GM23338 (cell line): ENCODE results near the gene ZNF653. TPM values are rescaled to one million over a fixed set of nuclear protein-coding genes. Genes with fewer than 3 reads are reported as not detected.

Experiments
- ATAC-seq: fragments of 200-7000 bp; cut with Tn5 transposase; 3 replicates; pipeline ENCODE4 v1.9.1; 2020
- DNase-seq: peaks from one replicate; pipeline ENCODE4 v3.0.0-alpha.2; 2015; ENCODE audit warnings: low spot score
- H2AFZ ChIP-seq: fragments of 200-600 bp; sonication (generic); 2 replicates; pipeline ENCODE4 v1.8.0; 2016; ENCODE audit warnings: antibody characterized with exemption, mild to moderate bottlenecking, moderate library complexity
- H3F3A ChIP-seq: fragments of 200-600 bp; sonication (generic); replicated peaks from 2 replicates; pipeline ENCODE4 v1.8.0; 2017; ENCODE audit warnings: antibody characterized with exemption, mixed run types, low read depth
- H3K27ac ChIP-seq: fragments of 200-600 bp; sonication (generic); 2 replicates; pipeline ENCODE4 v1.6.1; 2016; ENCODE audit warnings: low read depth
- H3K27me3 ChIP-seq: fragments of 200-600 bp; sonication (generic); 2 replicates; pipeline ENCODE4 v1.8.0; 2016; ENCODE audit warnings: mild to moderate bottlenecking, mixed run types, moderate library complexity; ENCODE audit not compliant: insufficient read depth
- H3K36me3 ChIP-seq: fragments of 200-600 bp; sonication (generic); 2 replicates; pipeline ENCODE4 v1.8.0; 2016; ENCODE audit warnings: mild to moderate bottlenecking; ENCODE audit not compliant: insufficient read depth
- H3K4me1 ChIP-seq: fragments of 200-600 bp; sonication (generic); 2 replicates; pipeline ENCODE4 v1.8.0; 2016; ENCODE audit warnings: mild to moderate bottlenecking, moderate library complexity; ENCODE audit not compliant: insufficient read depth
- H3K4me2 ChIP-seq: fragments of 200-600 bp; sonication (generic); 2 replicates; pipeline ENCODE4 v1.7.1; 2017; ENCODE audit warnings: mixed run types
- H3K4me3 ChIP-seq: fragments of 200-600 bp; sonication (generic); 2 replicates; pipeline ENCODE4 v1.6.1; 2016; ENCODE audit warnings: mixed run types
- H3K79me2 ChIP-seq: fragments of 200-600 bp; sonication (generic); replicated peaks from 2 replicates; pipeline ENCODE4 v1.8.0; 2017; ENCODE audit warnings: mild to moderate bottlenecking; ENCODE audit not compliant: insufficient read depth
- H3K9me2 ChIP-seq: fragments of 200-600 bp; sonication (generic); 2 replicates; pipeline ENCODE4 v1.8.0; 2017; ENCODE audit not compliant: insufficient read depth
- H4K20me1 ChIP-seq: fragments of 200-600 bp; sonication (generic); replicated peaks from 2 replicates; pipeline ENCODE4 v1.8.0; 2017; ENCODE audit warnings: mild to moderate bottlenecking; ENCODE audit not compliant: insufficient read depth
- H3K27ac Mint-ChIP-seq: 2 replicates; pipeline ENCODE4 v1.8.0; 2020; ENCODE audit warnings: inconsistent platforms, mild to moderate bottlenecking, moderate library complexity, mixed read lengths
- H3K27me3 Mint-ChIP-seq: 3 replicates; pipeline ENCODE4 v1.8.0; 2022; ENCODE audit warnings: low read depth, mild to moderate bottlenecking, moderate library complexity, mixed read lengths, inconsistent platforms; ENCODE audit not compliant: insufficient read depth, poor library complexity
- H3K36me3 Mint-ChIP-seq: 3 replicates; pipeline ENCODE4 v1.8.0; 2021; ENCODE audit warnings: low read depth, mild to moderate bottlenecking, inconsistent platforms, moderate library complexity, mixed read lengths
- H3K4me1 Mint-ChIP-seq: 3 replicates; pipeline ENCODE4 v1.8.0; 2020; ENCODE audit warnings: mild to moderate bottlenecking, inconsistent platforms, mixed read lengths
- H3K4me3 Mint-ChIP-seq: 3 replicates; pipeline ENCODE4 v1.8.0; 2021; ENCODE audit warnings: moderate library complexity, mild to moderate bottlenecking, inconsistent platforms, mixed read lengths
- H3K9me3 Mint-ChIP-seq: 3 replicates; pipeline ENCODE4 v1.8.0; 2020; ENCODE audit warnings: moderate library complexity, mild to moderate bottlenecking, inconsistent platforms, mixed read lengths
- CREB1 ChIP-seq: fragments of 250-450 bp; sonication (Bioruptor Pico); IDR thresholded peaks from 2 replicates; pipeline ENCODE4 v1.5.0; 2020; ENCODE audit warnings: low read depth, mild to moderate bottlenecking, moderate library complexity
- CTCF ChIP-seq, 2 experiments: fragments of 200-600 bp in 1 of 2; sonication (generic) in 1 of 2; conservative IDR thresholded peaks; 2 replicates each; pipeline versions ENCODE4 v1.5.1 to v1.6.1; 2016 to 2017; ENCODE audit warnings: antibody characterized with exemption in 2 of 2, low read depth in 2 of 2, mild to moderate bottlenecking in 2 of 2, moderate library complexity in 1 of 2
- ETS1 ChIP-seq: IDR thresholded peaks from 2 replicates; pipeline ENCODE4 v1.6.1; 2016; ENCODE audit warnings: antibody characterized with exemption
- EZH2 ChIP-seq: fragments of 200-600 bp; sonication (generic); IDR thresholded peaks from one replicate; pipeline ENCODE4 v1.8.0; 2017; ENCODE audit warnings: antibody characterized with exemption, mild to moderate bottlenecking, low read depth; ENCODE audit not compliant: unreplicated experiment
- EZH2phosphoT487 ChIP-seq: fragments of 200-600 bp; sonication (generic); IDR thresholded peaks from one replicate; pipeline ENCODE4 v1.8.1; 2018; ENCODE audit warnings: antibody characterized with exemption; ENCODE audit not compliant: unreplicated experiment
- JUNB ChIP-seq: IDR thresholded peaks from one replicate; pipeline ENCODE4 v1.6.1; 2016; ENCODE audit warnings: antibody characterized with exemption; ENCODE audit not compliant: unreplicated experiment
- NANOG ChIP-seq: IDR thresholded peaks from 2 replicates; pipeline ENCODE4 v1.6.1; 2016; ENCODE audit warnings: antibody characterized with exemption, borderline replicate concordance
- POLR2AphosphoS5 ChIP-seq: IDR thresholded peaks from 2 replicates; pipeline ENCODE4 v1.6.1; 2016; ENCODE audit warnings: antibody characterized with exemption, low read depth
- REST ChIP-seq: IDR thresholded peaks from one replicate; pipeline ENCODE4 v1.6.1; 2018; ENCODE audit warnings: antibody characterized with exemption; ENCODE audit not compliant: unreplicated experiment
- STAT1 ChIP-seq: IDR thresholded peaks from one replicate; pipeline ENCODE4 v1.6.1; 2016; ENCODE audit warnings: antibody characterized with exemption; ENCODE audit not compliant: unreplicated experiment
- ZNF114 ChIP-seq: fragments of 250-450 bp; sonication (Bioruptor Pico); IDR thresholded peaks from 2 replicates; pipeline ENCODE4 v1.5.0; 2020; ENCODE audit warnings: mild to moderate bottlenecking, moderate library complexity
- ZNF331 ChIP-seq: fragments of 250-450 bp; sonication (Bioruptor Pico); IDR thresholded peaks from 2 replicates; pipeline ENCODE4 v1.5.0; 2020; ENCODE audit warnings: low read depth, mild to moderate bottlenecking, moderate library complexity
- ZNF462 ChIP-seq: fragments of 250-450 bp; sonication (Bioruptor Pico); IDR thresholded peaks from 2 replicates; pipeline ENCODE4 v1.5.0; 2020; ENCODE audit warnings: mild to moderate bottlenecking, moderate library complexity
- polyA plus RNA-seq: library from polyadenylated mRNA; unstranded; fragments of >200 nt; fragmentation: Nextera tagmentation; extraction: Ambion mirVana; gene quantifications from 2 replicates; pipeline ENCODE4 v1.2.1, GENCODE V29; 2016
- total RNA-seq: library from RNA; depleted of rRNA; stranded (reverse); fragments of >200 nt; shearing (Covaris generic); gene quantifications from 2 replicates; pipeline ENCODE4 v1.2.3, GENCODE V29; 2014

Gene ZNF653
- total and polyA plus RNA-seq, 2 experiments from 2014 or later = 2.5 to 5.3 TPM

- Mint-ChIP-seq H3K9me3 (peaks cover 7% of the 10 kb centered on the region; the same call in 2 of the 3 replicates), H3K36me3 (no peaks in the 10 kb centered on the region; the same call in 2 of the 3 replicates), H3K4me3 (peak overlapping the region; percentile 64), H3K4me1 (peaks cover 6% of the 10 kb centered on the region), H3K27me3 (peaks cover 52% of the 10 kb centered on the region), H3K27ac (no peak overlapping the region)
- Histone ChIP-seq H3K79me2 (no peaks in the 10 kb centered on the region), H3K27me3 (peaks cover 34% of the 10 kb centered on the region), H3K27ac (no peak overlapping the region), H3K9me2 (no peaks in the 10 kb centered on the region), H3K4me2 (peak overlapping the region; percentile 73), H4K20me1 (no peaks in the 10 kb centered on the region), H2AFZ (peak overlapping the region; percentile 74), H3F3A (peaks cover 16% of the 10 kb centered on the region), H3K36me3 (no peaks in the 10 kb centered on the region), H3K4me3 (peak overlapping the region; percentile 50), H3K4me1 (peaks cover 8% of the 10 kb centered on the region)
- ATAC-seq = peak; percentile 65
- TF ChIP-seq POLR2AphosphoS5 (peak; percentile 29; the same call in 1 of the 2 replicates), EZH2phosphoT487 (no peak), JUNB (no peak), NANOG (no peak), ETS1 (no peak), CTCF (conservative IDR thresholded peaks at IDR 0.05; ENCODE audit: low read depth in 2 of 2) (peak in 1 of 2 experiments; percentile 30; a peak in 1 of 4 replicates), ZNF114 (no peak), EZH2 (peak; percentile 2), ZNF462 (CRISPR knock-in tag) (no peak), ZNF331 (CRISPR knock-in tag) (no peak), CREB1 (CRISPR knock-in tag) (peak; percentile 38; the same call in 1 of the 2 replicates), REST (peak; percentile 87), STAT1 (no peak)
- DNase-seq = peak; percentile 95
These were observed 23.9 kb downstream of the ZNF653 start for GRCh38 chr19:11481534-11482383.
